ENCODE measurements around the gene CDH11. TPM values are rescaled to one million over a fixed set of nuclear protein-coding genes. Genes with fewer than 3 reads are reported as not detected.

CDH11 gene, protein sequence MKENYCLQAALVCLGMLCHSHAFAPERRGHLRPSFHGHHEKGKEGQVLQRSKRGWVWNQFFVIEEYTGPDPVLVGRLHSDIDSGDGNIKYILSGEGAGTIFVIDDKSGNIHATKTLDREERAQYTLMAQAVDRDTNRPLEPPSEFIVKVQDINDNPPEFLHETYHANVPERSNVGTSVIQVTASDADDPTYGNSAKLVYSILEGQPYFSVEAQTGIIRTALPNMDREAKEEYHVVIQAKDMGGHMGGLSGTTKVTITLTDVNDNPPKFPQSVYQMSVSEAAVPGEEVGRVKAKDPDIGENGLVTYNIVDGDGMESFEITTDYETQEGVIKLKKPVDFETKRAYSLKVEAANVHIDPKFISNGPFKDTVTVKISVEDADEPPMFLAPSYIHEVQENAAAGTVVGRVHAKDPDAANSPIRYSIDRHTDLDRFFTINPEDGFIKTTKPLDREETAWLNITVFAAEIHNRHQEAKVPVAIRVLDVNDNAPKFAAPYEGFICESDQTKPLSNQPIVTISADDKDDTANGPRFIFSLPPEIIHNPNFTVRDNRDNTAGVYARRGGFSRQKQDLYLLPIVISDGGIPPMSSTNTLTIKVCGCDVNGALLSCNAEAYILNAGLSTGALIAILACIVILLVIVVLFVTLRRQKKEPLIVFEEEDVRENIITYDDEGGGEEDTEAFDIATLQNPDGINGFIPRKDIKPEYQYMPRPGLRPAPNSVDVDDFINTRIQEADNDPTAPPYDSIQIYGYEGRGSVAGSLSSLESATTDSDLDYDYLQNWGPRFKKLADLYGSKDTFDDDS
- 0.64 TPM for total RNA-seq (2021; ENCODE audit: unreplicated experiment)
- 1.2 TPM for polyA plus RNA-seq (2012; ENCODE audit: insufficient read length)
- percentile 15 among the genes with signal in this experiment for Bru-seq, nascent RNA
- BruChase-seq, experiment 1, labeled RNA remaining after a 2-hour chase: percentile 10 among the genes with signal in this experiment
- BruChase-seq, experiment 2, labeled RNA remaining after a 6-hour chase: percentile 13 among the genes with signal in this experiment
- long read RNA-seq: 0 reads

DNA sequence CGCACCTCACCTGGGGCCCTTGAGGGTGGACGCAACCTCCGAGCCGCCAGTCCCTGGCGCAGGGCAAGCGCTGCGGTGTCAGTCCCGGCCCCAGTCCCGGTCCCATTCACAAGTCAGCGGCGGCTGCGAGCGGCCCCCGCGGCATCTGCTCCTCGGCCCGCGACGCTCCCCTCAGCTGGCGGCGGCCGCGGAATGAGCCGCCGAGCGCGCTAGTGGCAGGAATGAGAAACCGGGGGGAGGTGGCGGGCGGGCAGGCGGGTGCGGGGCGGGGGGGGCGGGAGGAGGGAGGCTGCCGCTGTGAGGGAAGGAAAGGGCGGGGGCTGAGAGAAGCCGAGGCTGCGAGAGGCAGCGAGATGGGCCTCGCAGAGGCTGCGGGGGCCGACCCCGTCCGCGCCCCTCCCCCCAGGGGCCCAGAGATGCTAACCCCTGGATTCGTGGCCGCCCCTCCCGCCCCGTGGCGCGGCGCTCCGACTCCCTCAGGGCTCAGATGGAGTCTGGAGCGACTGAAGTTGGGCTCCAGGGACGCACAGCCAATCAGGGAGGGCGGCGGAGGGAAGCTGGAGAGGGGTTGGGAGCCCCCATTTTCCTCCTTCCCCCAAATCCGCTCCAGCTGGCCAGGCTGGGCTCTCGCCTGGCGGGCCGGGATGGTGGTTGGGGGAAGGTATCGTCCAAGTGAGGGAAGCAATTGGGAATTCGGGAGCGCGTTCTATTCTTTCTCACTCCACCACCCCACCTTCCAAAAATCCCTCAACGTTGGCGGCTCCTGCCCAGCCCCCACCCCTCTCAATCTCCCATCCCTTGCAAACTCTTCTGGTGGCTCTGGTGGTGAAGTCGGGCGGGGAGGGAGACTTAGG, at the start of gene CDH11:
TSS of gene CDH11 (minus strand) at position 194 of the 854 bp plus-strand sequence. CDS start 117,194 bp downstream, outside the sequence.
- Histone ChIP-seq H3K9me3 (ENCODE audit: control insufficient read depth, insufficient read depth, low read depth, low read length) (no peaks in the 10 kb centered on the region), H3K27ac (ENCODE audit: low read length) (no peak within 1 kb of the TSS), H3K36me3 (ENCODE audit: control insufficient read depth, insufficient read depth, low read length) (no peaks in the 10 kb centered on the region), H3K4me3 (ENCODE audit: low read depth in 2 of 2, low read length in 2 of 2) (peak within 1 kb of the TSS; percentile 41 to 53), H3K27me3 (ENCODE audit: control insufficient read depth, insufficient read depth, low read length) (peaks cover 7% of the 10 kb centered on the region), H3K4me1 (ENCODE audit: control insufficient read depth, insufficient read depth, low read length) (0 out of 2 replicates have a peak, but pooled peaks cover 3% of the 10 kb centered on the region)
- intact Hi-C loops (cut with micrococcal nuclease; ENCODE audit: unreplicated experiment): no loop called here
- no peak for TF ChIP-seq SIN3A (IDR thresholded peaks at IDR 0.05; ENCODE audit: borderline replicate concordance, insufficient read depth, low read depth, low read length)
- TF ChIP-seq, protein P1, sequence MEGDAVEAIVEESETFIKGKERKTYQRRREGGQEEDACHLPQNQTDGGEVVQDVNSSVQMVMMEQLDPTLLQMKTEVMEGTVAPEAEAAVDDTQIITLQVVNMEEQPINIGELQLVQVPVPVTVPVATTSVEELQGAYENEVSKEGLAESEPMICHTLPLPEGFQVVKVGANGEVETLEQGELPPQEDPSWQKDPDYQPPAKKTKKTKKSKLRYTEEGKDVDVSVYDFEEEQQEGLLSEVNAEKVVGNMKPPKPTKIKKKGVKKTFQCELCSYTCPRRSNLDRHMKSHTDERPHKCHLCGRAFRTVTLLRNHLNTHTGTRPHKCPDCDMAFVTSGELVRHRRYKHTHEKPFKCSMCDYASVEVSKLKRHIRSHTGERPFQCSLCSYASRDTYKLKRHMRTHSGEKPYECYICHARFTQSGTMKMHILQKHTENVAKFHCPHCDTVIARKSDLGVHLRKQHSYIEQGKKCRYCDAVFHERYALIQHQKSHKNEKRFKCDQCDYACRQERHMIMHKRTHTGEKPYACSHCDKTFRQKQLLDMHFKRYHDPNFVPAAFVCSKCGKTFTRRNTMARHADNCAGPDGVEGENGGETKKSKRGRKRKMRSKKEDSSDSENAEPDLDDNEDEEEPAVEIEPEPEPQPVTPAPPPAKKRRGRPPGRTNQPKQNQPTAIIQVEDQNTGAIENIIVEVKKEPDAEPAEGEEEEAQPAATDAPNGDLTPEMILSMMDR (IDR thresholded peaks at IDR 0.05): no peak
- no peak for TF ChIP-seq TCF7L2 (IDR thresholded peaks at IDR 0.05; ENCODE audit: low read depth, low read length)
- TF ChIP-seq, protein P2, sequence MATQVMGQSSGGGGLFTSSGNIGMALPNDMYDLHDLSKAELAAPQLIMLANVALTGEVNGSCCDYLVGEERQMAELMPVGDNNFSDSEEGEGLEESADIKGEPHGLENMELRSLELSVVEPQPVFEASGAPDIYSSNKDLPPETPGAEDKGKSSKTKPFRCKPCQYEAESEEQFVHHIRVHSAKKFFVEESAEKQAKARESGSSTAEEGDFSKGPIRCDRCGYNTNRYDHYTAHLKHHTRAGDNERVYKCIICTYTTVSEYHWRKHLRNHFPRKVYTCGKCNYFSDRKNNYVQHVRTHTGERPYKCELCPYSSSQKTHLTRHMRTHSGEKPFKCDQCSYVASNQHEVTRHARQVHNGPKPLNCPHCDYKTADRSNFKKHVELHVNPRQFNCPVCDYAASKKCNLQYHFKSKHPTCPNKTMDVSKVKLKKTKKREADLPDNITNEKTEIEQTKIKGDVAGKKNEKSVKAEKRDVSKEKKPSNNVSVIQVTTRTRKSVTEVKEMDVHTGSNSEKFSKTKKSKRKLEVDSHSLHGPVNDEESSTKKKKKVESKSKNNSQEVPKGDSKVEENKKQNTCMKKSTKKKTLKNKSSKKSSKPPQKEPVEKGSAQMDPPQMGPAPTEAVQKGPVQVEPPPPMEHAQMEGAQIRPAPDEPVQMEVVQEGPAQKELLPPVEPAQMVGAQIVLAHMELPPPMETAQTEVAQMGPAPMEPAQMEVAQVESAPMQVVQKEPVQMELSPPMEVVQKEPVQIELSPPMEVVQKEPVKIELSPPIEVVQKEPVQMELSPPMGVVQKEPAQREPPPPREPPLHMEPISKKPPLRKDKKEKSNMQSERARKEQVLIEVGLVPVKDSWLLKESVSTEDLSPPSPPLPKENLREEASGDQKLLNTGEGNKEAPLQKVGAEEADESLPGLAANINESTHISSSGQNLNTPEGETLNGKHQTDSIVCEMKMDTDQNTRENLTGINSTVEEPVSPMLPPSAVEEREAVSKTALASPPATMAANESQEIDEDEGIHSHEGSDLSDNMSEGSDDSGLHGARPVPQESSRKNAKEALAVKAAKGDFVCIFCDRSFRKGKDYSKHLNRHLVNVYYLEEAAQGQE (IDR thresholded peaks at IDR 0.05; ENCODE audit: insufficient read depth in 1 of 2, low read depth in 2 of 2, low read length in 1 of 2): no peak
- no peak for TF ChIP-seq POLR2AphosphoS5 (IDR thresholded peaks at IDR 0.05; ENCODE audit: low read depth, low read length)
- in situ Hi-C loops (cut with HindIII; ENCODE audit: low pct_unique_long_range_greater_than_20kb, low sequenced_read_pairs): no loop called here
- ChIA-PET CTCF (no interaction called here), POLR2A (no interaction called here)
- DNase-seq (ENCODE audit: low read depth, low spot score) (no peak), ATAC-seq (no peak)
- BruUV-seq (replicated peaks): no TSS peak

DNA sequence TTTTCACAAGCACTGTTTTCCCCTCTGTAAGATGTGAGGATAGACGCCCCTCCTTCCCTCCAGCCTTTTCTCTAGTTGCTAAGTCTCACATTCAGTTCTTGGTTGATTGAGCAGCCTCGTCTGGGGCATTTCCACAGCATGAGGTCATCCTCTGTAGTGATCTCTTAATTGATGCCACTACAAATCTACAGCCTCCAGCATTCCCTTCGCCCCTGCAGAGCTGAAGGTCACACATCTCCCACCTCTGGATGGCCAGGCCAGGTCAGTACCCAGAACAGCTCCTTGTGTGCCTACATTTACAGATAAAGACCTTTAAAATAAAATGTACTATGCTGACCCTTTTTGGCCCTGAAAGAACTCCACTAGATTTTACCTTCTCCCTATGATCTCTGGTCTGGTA, 32.5 kb upstream of the CDH11 start:
- no peak for TF ChIP-seq SIN3A (IDR thresholded peaks at IDR 0.05; ENCODE audit: borderline replicate concordance, insufficient read depth, low read depth, low read length)
- TF ChIP-seq, protein P2 (IDR thresholded peaks at IDR 0.05; ENCODE audit: insufficient read depth in 1 of 2, low read depth in 2 of 2, low read length in 1 of 2): no peak
- TF ChIP-seq POLR2AphosphoS5 (IDR thresholded peaks at IDR 0.05; ENCODE audit: low read depth, low read length): no peak
- TF ChIP-seq TCF7L2 (IDR thresholded peaks at IDR 0.05; ENCODE audit: low read depth, low read length): no peak
- TF ChIP-seq, protein P1 (IDR thresholded peaks at IDR 0.05): no peak
- intact Hi-C loops (cut with micrococcal nuclease; ENCODE audit: unreplicated experiment): no loop called here
- no peak for DNase-seq (ENCODE audit: low read depth, low spot score)
- Histone ChIP-seq H3K27ac (ENCODE audit: low read length) (no peak overlapping the region), H3K4me1 (ENCODE audit: control insufficient read depth, insufficient read depth, low read length) (no peaks in the 10 kb centered on the region), H3K27me3 (ENCODE audit: control insufficient read depth, insufficient read depth, low read length) (no peaks in the 10 kb centered on the region), H3K9me3 (ENCODE audit: control insufficient read depth, insufficient read depth, low read depth, low read length) (no peaks in the 10 kb centered on the region), H3K36me3 (ENCODE audit: control insufficient read depth, insufficient read depth, low read length) (no peaks in the 10 kb centered on the region), H3K4me3 (ENCODE audit: low read depth in 2 of 2, low read length in 2 of 2) (no peak overlapping the region)
- CTCF ChIA-PET: no interaction called here
- no TSS peak for BruUV-seq (replicated peaks)
- ATAC-seq: no peak
- in situ Hi-C loops (cut with HindIII; ENCODE audit: low pct_unique_long_range_greater_than_20kb, low sequenced_read_pairs): no loop called here
- POLR2A ChIA-PET: no interaction called here
